H1 (cell line): ENCODE measurements around the gene IL16. TPM values are rescaled to one million over a fixed set of nuclear protein-coding genes. Genes with fewer than 3 reads are reported as not detected.

Experiments
- ATF3 ChIP-seq: IDR thresholded peaks from 2 replicates; pipeline ENCODE4 v1.6.1; 2011; ENCODE audit warnings: low read depth, mild to moderate bottlenecking, low read length; ENCODE audit not compliant: insufficient read depth
- BRCA1 ChIP-seq: IDR thresholded peaks from 2 replicates; pipeline ENCODE4 v1.6.1; 2012; ENCODE audit warnings: low read depth, low read length, improper control_type of control experiment
- CBX8 ChIP-seq: fragments of 300-800, 300-1000 bp; sonication (generic); IDR thresholded peaks from 2 replicates; pipeline ENCODE4 v1.7.1; 2016; ENCODE audit warnings: low read depth, low read length, borderline replicate concordance
- CHD7 ChIP-seq: fragments of 300-600 bp; sonication (generic); IDR thresholded peaks from 2 replicates; pipeline ENCODE4 v1.7.1; 2012; ENCODE audit warnings: low read length, moderate library complexity, mild to moderate bottlenecking, inconsistent platforms; ENCODE audit not compliant: insufficient replicate concordance
- EP300 ChIP-seq, 2 experiments: IDR thresholded peaks; 1 replicate in 1 of 2; 2 replicates in 1 of 2; pipeline ENCODE4 v1.6.1; 2011 to 2012; ENCODE audit warnings: low read depth in 2 of 2, low read length in 2 of 2, mild to moderate bottlenecking in 2 of 2, borderline replicate concordance in 1 of 2, inconsistent platforms in 1 of 2, moderate library complexity in 1 of 2
- HDAC2 ChIP-seq, 2 experiments: fragments of 300-600 bp in 1 of 2; sonication (generic) in 1 of 2; IDR thresholded peaks; 2 replicates each; pipeline ENCODE4 v1.6.1; 2011 to 2012; ENCODE audit warnings: low read depth in 2 of 2, low read length in 2 of 2, mild to moderate bottlenecking in 2 of 2, moderate library complexity in 2 of 2, borderline replicate concordance in 1 of 2, inconsistent platforms in 1 of 2
- KDM5A ChIP-seq: fragments of 200-600 bp; IDR thresholded peaks from 2 replicates; pipeline ENCODE4 v1.7.1; 2012; ENCODE audit warnings: mild to moderate bottlenecking, low read length, inconsistent platforms, mixed read lengths
- NANOG ChIP-seq: IDR thresholded peaks from 2 replicates; pipeline ENCODE4 v1.6.1; 2011; ENCODE audit warnings: low read length, low read depth, mild to moderate bottlenecking, inconsistent platforms; ENCODE audit not compliant: insufficient read depth, poor library complexity, severe bottlenecking
- NRF1 ChIP-seq: IDR thresholded peaks from 2 replicates; pipeline ENCODE4 v1.6.1; 2011; ENCODE audit warnings: mild to moderate bottlenecking, low read depth, low read length, improper control_type of control experiment
- POU5F1 ChIP-seq: IDR thresholded peaks from 2 replicates; pipeline ENCODE4 v1.6.1; 2011; ENCODE audit warnings: low read depth, mild to moderate bottlenecking, low read length, moderate library complexity
- SP2 ChIP-seq: IDR thresholded peaks from 2 replicates; pipeline ENCODE4 v1.6.1; 2012; ENCODE audit warnings: mild to moderate bottlenecking, low read length, inconsistent platforms
- polyA plus RNA-seq, 7 experiments: library from polyadenylated mRNA; depleted of rRNA in 3 of 7; stranded (reverse) in 5 of 7; unstranded in 2 of 7; fragments of >200 nt in 5 of 7; fragments of 200-250 nt in 2 of 7; gene quantifications; 1 replicate in 5 of 7; 2 replicates in 1 of 7; 4 replicates in 1 of 7; pipeline versions ENCODE4 v1.2.1 to v1.2.3, GENCODE V29; 2011 to 2013; ENCODE audit warnings: missing spikeins in 2 of 7, mixed read lengths in 2 of 7
- total RNA-seq: library from RNA; stranded (reverse); fragmentation: NEBNext Ultra II Directional; extraction: Animal tissue kit (Norgen Biotek cat#: 25700); gene quantifications from 2 replicates; pipeline ENCODE4 v1.2.1, GENCODE V29; 2021

IL16 gene
- total and polyA plus RNA-seq, 2 of the 8 experiments (the other 6 are each of a cell fraction or from before 2014, with no cell fraction given): 0.03 to 0.09 TPM

- no peak for TF ChIP-seq CHD7
- no peak for TF ChIP-seq KDM5A
- TF ChIP-seq BRCA1: no peak
- no peak for TF ChIP-seq POU5F1
- TF ChIP-seq HDAC2 (IDR thresholded peaks at IDR 0.05; ENCODE audit: borderline replicate concordance in 1 of 2, low read depth in 2 of 2, low read length in 2 of 2): no peak
- no peak for TF ChIP-seq CBX8
- no peak for TF ChIP-seq NANOG
- TF ChIP-seq NRF1: no peak
- no peak for TF ChIP-seq EP300 (IDR thresholded peaks at IDR 0.05; ENCODE audit: borderline replicate concordance in 1 of 2, low read depth in 2 of 2, low read length in 2 of 2)
- TF ChIP-seq SP2: no peak
- TF ChIP-seq ATF3: no peak
These were observed 59.3 kb downstream of the IL16 start (continued) for GRCh38 chr15:81255958-81256320.
